Hematopoietic multipotent progenitor cell treated with erythropoietin and hydrocortisone succinate and interleukin-3 and kit ligand, for 8 days (in vitro differentiated cells): ENCODE results near the gene FAM32A.

Experiments
- DNase-seq: peaks from one replicate; pipeline ENCODE4 v3.0.0-alpha.2; 2015

The FAM32A gene

GRCh38 chr19:16226878-16227836 lies 41.9 kb downstream of the FAM32A start:
- no peak for DNase-seq

- DNase-seq: no peak
Measured at GRCh38 chr19:16227837-16228636, 42.8 kb downstream of the FAM32A start.

GRCh38 chr19:16228637-16229321 lies 43.6 kb downstream of the FAM32A start:
- no peak for DNase-seq

GRCh38 chr19:16229322-16229641 lies 44.1 kb downstream of the FAM32A start:
- no peak for DNase-seq

- DNase-seq: no peak
Measured at GRCh38 chr19:16232127-16232526, 46.9 kb downstream of the FAM32A start.

GRCh38 chr19:16232568-16232967 lies 47.4 kb downstream of the FAM32A start:
- no peak for DNase-seq

GRCh38 chr19:16233081-16233776 lies 48.0 kb downstream of the FAM32A start:
- DNase-seq: no peak

GRCh38 chr19:16233836-16234551 lies 48.8 kb downstream of the FAM32A start:
- no peak for DNase-seq

- DNase-seq: no peak
Measured at GRCh38 chr19:16234552-16235445, 49.6 kb downstream of the FAM32A start.

- DNase-seq: no peak
Measured at GRCh38 chr19:16235811-16236652, 50.8 kb downstream of the FAM32A start.
